ENCODE data around the gene PAX5.

- TF ChIP-seq SP1 (CRISPR knock-in tag; conservative IDR thresholded peaks at IDR 0.05) (no peak), MLX (CRISPR knock-in tag; IDR thresholded peaks at IDR 0.05) (no peak), SMAD3 (CRISPR knock-in tag; IDR thresholded peaks at IDR 0.05; ENCODE audit: borderline replicate concordance) (no peak), ATF3 (CRISPR knock-in tag; conservative IDR thresholded peaks at IDR 0.05) (no peak), CTCF (IDR thresholded peaks at IDR 0.05) (no peak), ELF4 (CRISPR knock-in tag; IDR thresholded peaks at IDR 0.05; ENCODE audit: low read depth) (no peak), IRF1 (CRISPR knock-in tag; IDR thresholded peaks at IDR 0.05) (no peak), TEAD4 (CRISPR knock-in tag; IDR thresholded peaks at IDR 0.05) (no peak), MAX (CRISPR knock-in tag; IDR thresholded peaks at IDR 0.05) (no peak), USF2 (CRISPR knock-in tag; IDR thresholded peaks at IDR 0.05) (no peak)
Observed at GRCh38 chr9:36822201-36822600, 211.9 kb downstream of the PAX5 start.

All from WTC11 (cell line).